Adrenal gland (tissue), 12 donors: ENCODE data around the gene SPPL2B. TPM values are rescaled to one million over a fixed set of nuclear protein-coding genes. Genes with fewer than 3 reads are reported as not detected.

Experiments
- DNase-seq, 7 donors: peaks; one replicate each; pipeline ENCODE4 v3.0.0-alpha.2; 2019 to 2020
- H3K27ac ChIP-seq, 5 donors: fragments of 200-600 bp; sonication (generic) in 4 of 5; 1 replicate in 3 of 5; 2 replicates in 2 of 5; pipeline versions ENCODE4 v1.5.1 to v1.8.0; 2016 to 2020; ENCODE audit warnings: mild to moderate bottlenecking in 1 of 5
- H3K27me3 ChIP-seq: fragments of 200-600 bp; 2 replicates; pipeline ENCODE4 v1.8.0; 2021
- H3K36me3 ChIP-seq, 2 donors: fragments of 200-600 bp; replicated peaks in 1 of 2; 1 replicate in 1 of 2; 2 replicates in 1 of 2; pipeline versions ENCODE4 v1.5.1 to v1.8.0; 2018 to 2022
- H3K4me1 ChIP-seq, 2 donors: fragments of 200-600 bp; replicated peaks in 1 of 2; 1 replicate in 1 of 2; 2 replicates in 1 of 2; pipeline versions ENCODE4 v1.5.1 to v1.8.0; 2018 to 2021
- H3K4me3 ChIP-seq, 4 donors: fragments of 200-600 bp; sonication (generic) in 3 of 4; one replicate each; pipeline ENCODE4 v1.5.1; 2016 to 2018
- H3K9me3 ChIP-seq, 3 donors: fragments of 200-600 bp; sonication (generic) in 1 of 3; replicated peaks in 1 of 3; 1 replicate in 2 of 3; 2 replicates in 1 of 3; pipeline versions ENCODE4 v1.5.1 to v1.8.0; 2016 to 2021
- CTCF ChIP-seq, 6 experiments: fragments of 450-650 bp in 4 of 6; fragments of 200-600 bp in 2 of 6; sonication (generic) in 1 of 6; IDR thresholded peaks; 1 replicate in 5 of 6; 2 replicates in 1 of 6; pipeline versions ENCODE4 v1.5.1 to v1.8.0; 2016 to 2021; ENCODE audit warnings: antibody characterized with exemption in 6 of 6, mild to moderate bottlenecking in 2 of 6, moderate library complexity in 1 of 6
- POLR2A ChIP-seq, 2 donors: fragments of 450-650 bp; IDR thresholded peaks; one replicate each; pipeline ENCODE4 v1.6.1; 2017; ENCODE audit warnings: antibody characterized with exemption in 2 of 2, mild to moderate bottlenecking in 2 of 2, moderate library complexity in 1 of 2
- WGBS, 4 donors: extraction: QIAGEN DNeasy Blood & Tissue Kit in 2 of 4; methylation state at CpG; one replicate each; pipeline versions ENCODE4 v1.1.5 to v1.1.7; 2013 to 2017; 5-methylcytosine and 5-hydroxymethylcytosine counted together
- intact Hi-C, 2 donors: fragments of 100-400 bp; cut with DNase I; formaldehyde crosslinking; loops; one replicate each; pipeline versions ENCODE4 v1.14.1 to v1.15.0; 2022 to 2023
- polyA plus RNA-seq, 3 donors: library from polyadenylated mRNA; stranded (reverse); fragments of 200-250 nt in 2 of 3; fragments of 350-450 nt in 1 of 3; fragmentation: Illumina TruSeq in 1 of 3; extraction: RNeasy Lipid Tissue Mini Kit (QIAGEN cat#74804) in 1 of 3; gene quantifications; one replicate each; pipeline ENCODE4 v1.2.3, GENCODE V29; 2013 to 2014
- total RNA-seq, 9 donors: library from RNA; depleted of rRNA in 4 of 9; stranded (reverse); fragments of >200 nt in 4 of 9; fragments of 120-200 nt in 1 of 9; fragmentation: NEBNext Ultra II Directional in 1 of 9; extraction: Animal tissue kit (Norgen Biotek cat#: 25700) in 1 of 9; gene quantifications; one replicate each; pipeline versions ENCODE4 v1.1.0 to v1.2.4, GENCODE V29; 2013 to 2023
- donor health status: healthy with polysubstance abuse.
- donor health status: Bipolar disorder and iron deficiency.
- donor health status: DM: yes; HTN: yes; CAD: no.
- donor health status: DM: no; HTN: no; CAD: no.
- donor health status: DM: no; HTN: no; CAD: no.
- donor health status: DM: yes; HTN: yes; CAD: no.

Gene SPPL2B
- total and polyA plus RNA-seq, 12 donors: 3.9 to 208 (median 31.6) TPM

- 77 to 92% (median 85%) methylated on average over 21 to 25 of the region's 25 CpGs for WGBS, 4 donors
- intact Hi-C loops: loop anchor here in 1 of 2 donors (10.0 kb wide), 1 partner anchor 83 kb away; the partner anchor contains the start of genes PLEKHJ1 and SF3A2
- H3K27me3 ChIP-seq: no peaks in the 10 kb centered on the region
- H3K36me3 ChIP-seq: peaks cover 0 to 4% of the 10 kb centered on the region in 2 donors
- no peak overlapping the region for H3K4me3 ChIP-seq
- H3K9me3 ChIP-seq: no peaks in the 10 kb centered on the region
- no peaks in the 10 kb centered on the region for H3K4me1 ChIP-seq
- no peak overlapping the region for H3K27ac ChIP-seq
- no peak for DNase-seq
- TF ChIP-seq CTCF (IDR thresholded peaks at IDR 0.05) (no peak), POLR2A (IDR thresholded peaks at IDR 0.05) (no peak)
Observed at GRCh38 chr19:2317756-2318155, 10.7 kb upstream of the SPPL2B start.

GRCh38 chr19:2318923-2319322, 9.6 kb upstream of the SPPL2B start:
- Histone ChIP-seq H3K9me3 (no peaks in the 10 kb centered on the region), H3K27ac (no peak overlapping the region), H3K27me3 (no peaks in the 10 kb centered on the region), H3K36me3 (peaks cover 0 to 14% of the 10 kb centered on the region in 2 donors), H3K4me3 (no peak overlapping the region), H3K4me1 (no peaks in the 10 kb centered on the region)
- intact Hi-C loops: loop anchor here in 1 of 2 donors (10.0 kb wide), 1 partner anchor 84 kb away; the partner anchor contains the start of genes PLEKHJ1 and SF3A2
- TF ChIP-seq POLR2A (IDR thresholded peaks at IDR 0.05) (no peak), CTCF (IDR thresholded peaks at IDR 0.05) (no peak)
- no peak for DNase-seq
- 76 to 93% (median 86%) methylated on average over 6 of the region's 6 CpGs for WGBS, 4 donors

- Histone ChIP-seq H3K27ac (no peak overlapping the region), H3K36me3 (peaks cover 0 to 20% of the 10 kb centered on the region in 2 donors), H3K4me1 (no peaks in the 10 kb centered on the region), H3K4me3 (no peak overlapping the region), H3K9me3 (no peaks in the 10 kb centered on the region), H3K27me3 (no peaks in the 10 kb centered on the region)
- intact Hi-C loops: loop anchor here in 1 of 2 donors (10.0 kb wide), 1 partner anchor 85 kb away; the partner anchor contains the start of genes PLEKHJ1 and SF3A2
- no peak for TF ChIP-seq POLR2A (IDR thresholded peaks at IDR 0.05)
- TF ChIP-seq CTCF (IDR thresholded peaks at IDR 0.05): no peak
- WGBS, 4 donors: 92 to 100% (median 94%) methylated on average over 7 to 20 of the region's 20 CpGs
- no peak for DNase-seq
Observed at GRCh38 chr19:2319551-2319950, 8.9 kb upstream of the SPPL2B start.

GRCh38 chr19:2320049-2320448, 8.4 kb upstream of the SPPL2B start:
- no peaks in the 10 kb centered on the region for H3K4me1 ChIP-seq
- no peak for DNase-seq
- no peak for TF ChIP-seq CTCF (IDR thresholded peaks at IDR 0.05)
- TF ChIP-seq POLR2A (IDR thresholded peaks at IDR 0.05): no peak
- peaks cover 0 to 24% of the 10 kb centered on the region in 2 donors for H3K36me3 ChIP-seq
- H3K4me3 ChIP-seq: no peak overlapping the region
- no peak overlapping the region for H3K27ac ChIP-seq
- intact Hi-C loops: no loop called here
- H3K27me3 ChIP-seq: no peaks in the 10 kb centered on the region
- WGBS, 4 donors: 80 to 85% (median 82%) methylated on average over 9 to 12 of the region's 12 CpGs
- no peaks in the 10 kb centered on the region for H3K9me3 ChIP-seq
